GM21360 (cell line): ENCODE data around the gene CIT.
"Not testable (repeated sequence)": the region's sequence is repeated elsewhere in the genome, so short reads cannot be mapped to it uniquely, and the experiment has no call there.

Experiments
- ATAC-seq: cut with Tn5 transposase; IDR thresholded peaks from one replicate; pipeline ENCODE4 v1.9.1; 2021; ENCODE audit warnings: mild to moderate bottlenecking, moderate library complexity; ENCODE audit not compliant: unreplicated experiment

The CIT gene

GRCh38 chr12:119876761-119877638, at the start of gene CIT:
Gene CIT (minus strand): TSS chr12:119877320. CDS start chr12:119876168, 1,152 bp downstream.
- ATAC-seq, result peak; percentile 97

- no peak for ATAC-seq
Measured at GRCh38 chr12:119925269-119925668, 48.1 kb upstream of the CIT start.

- ATAC-seq, result no peak
Measured at GRCh38 chr12:119920064-119920463, 42.9 kb upstream of the CIT start.

GRCh38 chr12:119915894-119916510, 38.9 kb upstream of the CIT start:
- ATAC-seq, result no peak

GRCh38 chr12:119914666-119915065, 37.5 kb upstream of the CIT start:
- ATAC-seq, result no peak

GRCh38 chr12:119913536-119914330, 36.6 kb upstream of the CIT start:
- no peak for ATAC-seq

- no peak for ATAC-seq
Measured at GRCh38 chr12:119911182-119911581, 34.1 kb upstream of the CIT start.

- no peak for ATAC-seq
Measured at GRCh38 chr12:119910586-119910985, 33.5 kb upstream of the CIT start.

GRCh38 chr12:119902084-119902509, 25.0 kb upstream of the CIT start:
- no peak for ATAC-seq

GRCh38 chr12:119901670-119902069, 24.6 kb upstream of the CIT start:
- ATAC-seq, result no peak

- ATAC-seq, result no peak
Measured at GRCh38 chr12:119894916-119895315, 17.8 kb upstream of the CIT start.

GRCh38 chr12:119892611-119893010, 15.5 kb upstream of the CIT start:
- ATAC-seq, result not testable (repeated sequence)

GRCh38 chr12:119885549-119885948, 8.4 kb upstream of the CIT start:
- ATAC-seq, result no peak

GRCh38 chr12:119883791-119884190, 6.7 kb upstream of the CIT start:
- ATAC-seq, result not testable (repeated sequence)

- no peak for ATAC-seq
Measured at GRCh38 chr12:119883237-119883636, 6.1 kb upstream of the CIT start.

- ATAC-seq, result no peak
Measured at GRCh38 chr12:119877639-119877948, 474 bp upstream of the CIT start.

- ATAC-seq, result no peak
Measured at GRCh38 chr12:119870457-119870856, 6.7 kb downstream of the CIT start.

GRCh38 chr12:119869720-119870119, 7.4 kb downstream of the CIT start:
- no peak for ATAC-seq

- ATAC-seq, result no peak
Measured at GRCh38 chr12:119868992-119869391, 8.1 kb downstream of the CIT start.

GRCh38 chr12:119864591-119864990, 12.5 kb downstream of the CIT start:
- no peak for ATAC-seq

GRCh38 chr12:119859241-119859640, 17.9 kb downstream of the CIT start:
- ATAC-seq, result no peak
